ENCODE measurements around the gene CELF2.

- TF ChIP-seq NR1H2 (CRISPR knock-in tag; IDR thresholded peaks at IDR 0.05) (no peak), CTCF (IDR thresholded peaks at IDR 0.05 in 2 of 3, conservative IDR thresholded peaks at IDR 0.05 in 1 of 3; ENCODE audit: insufficient read depth in 2 of 3, low read depth in 1 of 3, low read length in 3 of 3) (no peak), CBX1 (IDR thresholded peaks at IDR 0.05; ENCODE audit: low read depth) (no peak), POLR2AphosphoS5 (IDR thresholded peaks at IDR 0.05; ENCODE audit: control insufficient read depth, insufficient read depth, low read depth, low read length) (no peak), SIX5 (IDR thresholded peaks at IDR 0.05; ENCODE audit: borderline replicate concordance in 1 of 2, insufficient read depth in 1 of 2, low read depth in 1 of 2, low read length in 2 of 2) (no peak), HES1 (IDR thresholded peaks at IDR 0.05; ENCODE audit: low read depth) (no peak), U2AF2 (optimal IDR thresholded peaks at IDR 0.05; ENCODE audit: low read depth, low read length) (no peak), CBFB (CRISPR knock-in tag; IDR thresholded peaks at IDR 0.05) (no peak), ZNF143 (CRISPR knock-in tag; IDR thresholded peaks at IDR 0.05) (no peak), ATF7 (IDR thresholded peaks at IDR 0.05) (no peak)
Observed at GRCh38 chr10:11338160-11338844, 320.6 kb downstream of the CELF2 start.

Data from K562 (cell line).